WI38 (cell line): ENCODE measurements around the gene PPP1R8.

Experiments used
- H3K4me3 ChIP-seq: 2 replicates; pipeline ENCODE4 v1.5.1; 2011; ENCODE audit warnings: low read depth, mild to moderate bottlenecking, control low read depth, low read length
- TF ChIP-seq, protein P1 (sequence below): IDR thresholded peaks from 2 replicates; pipeline ENCODE4 v1.5.1; 2012; ENCODE audit warnings: low read depth, mild to moderate bottlenecking, control low read depth, low read length

Gene PPP1R8

DNA sequence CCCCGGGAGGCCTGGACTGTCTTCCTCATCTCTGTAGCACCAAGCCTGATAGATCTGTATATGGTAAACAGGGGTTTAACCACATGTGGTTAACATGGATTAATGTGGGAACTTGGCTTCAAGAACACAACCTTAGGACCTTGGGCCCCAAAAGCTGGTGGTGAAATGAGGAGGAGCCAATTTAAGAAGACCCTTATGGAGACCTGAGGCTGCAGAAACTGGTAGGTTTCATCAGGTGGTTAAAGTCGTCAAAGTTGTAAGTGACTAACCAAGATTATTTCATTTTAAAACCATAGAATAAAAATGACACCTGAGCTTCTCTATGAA, 55.7 kb downstream of the PPP1R8 start:
- TF ChIP-seq, protein P1, sequence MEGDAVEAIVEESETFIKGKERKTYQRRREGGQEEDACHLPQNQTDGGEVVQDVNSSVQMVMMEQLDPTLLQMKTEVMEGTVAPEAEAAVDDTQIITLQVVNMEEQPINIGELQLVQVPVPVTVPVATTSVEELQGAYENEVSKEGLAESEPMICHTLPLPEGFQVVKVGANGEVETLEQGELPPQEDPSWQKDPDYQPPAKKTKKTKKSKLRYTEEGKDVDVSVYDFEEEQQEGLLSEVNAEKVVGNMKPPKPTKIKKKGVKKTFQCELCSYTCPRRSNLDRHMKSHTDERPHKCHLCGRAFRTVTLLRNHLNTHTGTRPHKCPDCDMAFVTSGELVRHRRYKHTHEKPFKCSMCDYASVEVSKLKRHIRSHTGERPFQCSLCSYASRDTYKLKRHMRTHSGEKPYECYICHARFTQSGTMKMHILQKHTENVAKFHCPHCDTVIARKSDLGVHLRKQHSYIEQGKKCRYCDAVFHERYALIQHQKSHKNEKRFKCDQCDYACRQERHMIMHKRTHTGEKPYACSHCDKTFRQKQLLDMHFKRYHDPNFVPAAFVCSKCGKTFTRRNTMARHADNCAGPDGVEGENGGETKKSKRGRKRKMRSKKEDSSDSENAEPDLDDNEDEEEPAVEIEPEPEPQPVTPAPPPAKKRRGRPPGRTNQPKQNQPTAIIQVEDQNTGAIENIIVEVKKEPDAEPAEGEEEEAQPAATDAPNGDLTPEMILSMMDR = no peak

DNA sequence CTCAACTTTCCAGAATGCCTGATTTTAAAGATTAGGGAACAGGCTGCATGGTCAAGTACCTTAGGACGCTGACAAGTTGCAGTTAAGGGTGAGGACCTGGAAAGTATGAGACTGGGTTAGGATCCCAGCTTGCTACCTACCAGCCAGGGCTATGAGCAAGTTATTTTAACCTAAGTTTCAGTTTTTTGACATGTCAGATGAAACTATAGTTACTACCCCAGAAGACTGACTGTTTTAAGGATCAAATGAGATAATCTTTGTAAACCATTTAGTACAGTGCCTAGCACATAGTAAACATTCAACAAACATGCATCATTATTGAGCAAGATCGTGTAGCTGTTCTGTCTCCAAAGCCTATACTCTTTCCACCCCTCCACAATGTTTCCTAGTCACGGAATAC, 56.2 kb downstream of the PPP1R8 start:
- H3K4me3 ChIP-seq = no peak overlapping the region
- TF ChIP-seq, protein P1 = no peak

More for the DNA sequence above, 55.7 kb downstream of the PPP1R8 start:
- H3K4me3 ChIP-seq = no peak overlapping the region

DNA sequence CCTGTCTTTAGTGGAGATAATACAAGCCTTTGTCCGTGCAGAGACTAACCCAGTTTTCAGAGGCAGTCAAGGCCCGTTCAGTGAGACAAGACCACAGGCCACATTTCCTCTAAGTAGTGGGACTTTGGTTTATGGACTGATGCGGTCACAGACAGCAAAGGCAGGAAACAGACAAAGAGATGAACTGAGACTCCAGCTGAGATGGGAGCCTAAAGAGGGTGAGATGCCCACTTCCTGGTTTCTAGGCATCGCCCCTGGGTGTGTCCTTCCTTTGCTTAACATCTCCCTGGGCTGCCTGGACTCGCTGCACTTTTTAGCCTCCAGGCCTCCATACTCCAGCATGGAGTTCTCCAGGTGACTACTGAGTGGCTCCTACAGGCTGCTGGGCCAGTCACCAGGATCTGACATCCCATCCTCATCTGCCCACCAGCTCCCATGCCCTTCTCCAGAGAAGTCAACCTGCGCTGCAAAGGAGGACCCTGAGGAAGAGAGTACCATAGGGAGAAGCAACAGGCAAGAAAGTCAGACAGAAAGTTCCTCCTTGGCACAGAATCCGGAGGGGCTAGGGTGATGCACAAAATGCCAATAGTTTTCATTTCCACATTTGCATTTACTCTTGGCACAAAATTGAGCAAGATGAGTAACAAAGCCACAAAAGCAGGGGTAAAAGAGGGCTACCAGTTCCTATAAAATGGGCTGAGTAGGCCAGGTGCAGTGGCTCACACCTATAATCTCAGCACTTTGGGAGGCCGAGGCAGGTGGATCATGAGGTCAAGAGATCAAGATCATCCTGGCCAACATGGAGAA, 56.8 kb downstream of the PPP1R8 start:
- TF ChIP-seq, protein P1 = no peak
- H3K4me3 ChIP-seq = no peak overlapping the region

- TF ChIP-seq, protein P1 = no peak
Observed at GRCh38 chr1:27889506-27889905, 58.9 kb downstream of the PPP1R8 start.

GRCh38 chr1:27891196-27891889, 60.8 kb downstream of the PPP1R8 start:
- TF ChIP-seq, protein P1 = no peak

More at GRCh38 chr1:27889506-27889905, 58.9 kb downstream of the PPP1R8 start:
- H3K4me3 ChIP-seq = no peak overlapping the region

DNA sequence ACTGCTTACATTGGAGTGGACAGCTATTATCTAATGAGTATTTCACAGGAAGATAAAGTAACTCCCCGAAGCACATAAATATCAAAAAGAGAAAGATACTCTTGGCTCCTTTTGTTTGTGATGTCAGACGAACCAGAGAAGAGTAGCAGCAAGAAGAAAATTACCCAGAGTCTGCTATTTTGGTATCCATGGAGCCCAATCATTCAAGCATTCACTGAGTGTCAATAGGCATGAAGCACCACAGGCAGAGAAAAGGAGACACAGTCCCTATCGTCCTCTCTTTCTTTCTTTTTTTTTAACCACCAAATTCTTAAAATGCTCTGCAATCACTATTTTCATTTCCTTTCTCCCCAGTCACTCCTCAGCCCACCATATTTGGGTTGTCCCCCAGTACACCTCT, 63.9 kb downstream of the PPP1R8 start:
- TF ChIP-seq, protein P1 = no peak
- H3K4me3 ChIP-seq = no peak overlapping the region

More at GRCh38 chr1:27891196-27891889, 60.8 kb downstream of the PPP1R8 start:
- H3K4me3 ChIP-seq = no peak overlapping the region
